ENCODE measurements around the gene PHRF1. TPM values are rescaled to one million over a fixed set of nuclear protein-coding genes. Genes with fewer than 3 reads are reported as not detected.

The PHRF1 gene
- total and polyA plus RNA-seq, 9 of the 15 experiments (the other 6 are each of a cell fraction or from before 2014, with no cell fraction given), result 0.07 to 37.2 (median 7.7) TPM

DNA sequence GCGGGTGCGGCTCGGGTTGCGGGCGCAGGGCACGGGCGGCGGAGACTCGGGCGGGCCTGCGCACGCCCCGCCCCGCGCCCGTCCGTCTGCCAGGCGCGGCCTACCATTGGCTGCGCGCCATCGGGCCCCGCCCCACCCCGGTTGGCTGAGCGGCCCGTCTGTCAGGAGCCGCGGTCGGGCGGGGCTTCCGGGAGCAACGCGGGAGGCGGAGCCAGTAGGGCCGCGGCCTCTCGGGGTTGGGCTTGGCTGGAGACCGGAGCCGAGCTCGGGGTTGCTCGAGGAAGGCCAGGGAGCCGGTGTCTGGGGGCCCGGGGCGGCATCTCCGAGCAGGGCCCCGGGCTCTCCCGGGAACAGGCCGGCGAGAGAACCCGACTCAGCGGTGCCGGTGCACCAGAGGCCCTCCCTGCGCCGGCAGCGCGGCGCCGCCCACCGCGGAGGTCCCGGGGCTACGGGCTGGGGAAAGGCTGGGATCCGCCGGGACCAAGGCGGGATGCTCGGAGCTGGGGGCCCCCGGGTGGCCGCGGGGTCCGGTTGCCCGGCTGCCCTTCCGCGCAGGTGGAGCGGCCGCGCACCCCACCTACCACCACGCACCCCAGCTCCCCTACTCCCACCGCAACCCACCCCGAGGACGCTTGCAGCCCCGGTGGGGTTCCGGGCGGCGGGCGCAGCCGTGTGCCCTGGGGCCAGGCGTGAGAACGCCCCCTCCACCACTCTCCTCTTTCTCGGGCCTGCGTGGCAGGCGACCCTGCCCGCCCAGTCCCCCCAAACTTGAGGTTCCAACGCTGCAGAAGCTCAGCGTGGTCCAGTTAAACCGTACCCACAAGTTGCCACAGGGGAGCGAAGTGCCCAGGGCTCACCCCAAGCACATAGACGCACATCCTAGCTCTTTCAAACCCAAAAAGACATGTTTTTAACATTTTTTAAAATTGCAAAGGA, 40.5 kb upstream of the PHRF1 start, which contains the start of gene HRAS (continued):
- TF ChIP-seq GATAD2B (IDR thresholded peaks at IDR 0.05; ENCODE audit: borderline replicate concordance) (no peak; the same call in 1 of the 2 replicates), CTCFL (IDR thresholded peaks at IDR 0.05; ENCODE audit: borderline replicate concordance, insufficient read depth, low read depth, low read length, poor library complexity, severe bottlenecking) (no peak), HDAC1 (IDR thresholded peaks at IDR 0.05) (peak in 1 of 2 experiments; percentile 49; a peak in 1 of 4 replicates), WHSC1 (IDR thresholded peaks at IDR 0.05; ENCODE audit: low read length) (no peak), GABPB1 (CRISPR knock-in tag; IDR thresholded peaks at IDR 0.05) (peak; percentile 93), RBM17 (IDR thresholded peaks at IDR 0.05; ENCODE audit: borderline replicate concordance, low read depth, low read length) (no peak), E2F4 (CRISPR knock-in tag; IDR thresholded peaks at IDR 0.05; ENCODE audit: low read depth) (no peak), FOXO4 (CRISPR knock-in tag; IDR thresholded peaks at IDR 0.05) (no peak), MCM2 (IDR thresholded peaks at IDR 0.05; ENCODE audit: low read depth) (no peak), SMARCB1 (IDR thresholded peaks at IDR 0.05; ENCODE audit: insufficient read length, low read depth) (no peak), KDM4B (IDR thresholded peaks at IDR 0.05; ENCODE audit: borderline replicate concordance in 2 of 2, low read depth in 1 of 2) (no peak), ZNF699 (CRISPR knock-in tag; IDR thresholded peaks at IDR 0.05; ENCODE audit: insufficient replicate concordance) (no peak)
- TF ChIP-seq, protein P1, sequence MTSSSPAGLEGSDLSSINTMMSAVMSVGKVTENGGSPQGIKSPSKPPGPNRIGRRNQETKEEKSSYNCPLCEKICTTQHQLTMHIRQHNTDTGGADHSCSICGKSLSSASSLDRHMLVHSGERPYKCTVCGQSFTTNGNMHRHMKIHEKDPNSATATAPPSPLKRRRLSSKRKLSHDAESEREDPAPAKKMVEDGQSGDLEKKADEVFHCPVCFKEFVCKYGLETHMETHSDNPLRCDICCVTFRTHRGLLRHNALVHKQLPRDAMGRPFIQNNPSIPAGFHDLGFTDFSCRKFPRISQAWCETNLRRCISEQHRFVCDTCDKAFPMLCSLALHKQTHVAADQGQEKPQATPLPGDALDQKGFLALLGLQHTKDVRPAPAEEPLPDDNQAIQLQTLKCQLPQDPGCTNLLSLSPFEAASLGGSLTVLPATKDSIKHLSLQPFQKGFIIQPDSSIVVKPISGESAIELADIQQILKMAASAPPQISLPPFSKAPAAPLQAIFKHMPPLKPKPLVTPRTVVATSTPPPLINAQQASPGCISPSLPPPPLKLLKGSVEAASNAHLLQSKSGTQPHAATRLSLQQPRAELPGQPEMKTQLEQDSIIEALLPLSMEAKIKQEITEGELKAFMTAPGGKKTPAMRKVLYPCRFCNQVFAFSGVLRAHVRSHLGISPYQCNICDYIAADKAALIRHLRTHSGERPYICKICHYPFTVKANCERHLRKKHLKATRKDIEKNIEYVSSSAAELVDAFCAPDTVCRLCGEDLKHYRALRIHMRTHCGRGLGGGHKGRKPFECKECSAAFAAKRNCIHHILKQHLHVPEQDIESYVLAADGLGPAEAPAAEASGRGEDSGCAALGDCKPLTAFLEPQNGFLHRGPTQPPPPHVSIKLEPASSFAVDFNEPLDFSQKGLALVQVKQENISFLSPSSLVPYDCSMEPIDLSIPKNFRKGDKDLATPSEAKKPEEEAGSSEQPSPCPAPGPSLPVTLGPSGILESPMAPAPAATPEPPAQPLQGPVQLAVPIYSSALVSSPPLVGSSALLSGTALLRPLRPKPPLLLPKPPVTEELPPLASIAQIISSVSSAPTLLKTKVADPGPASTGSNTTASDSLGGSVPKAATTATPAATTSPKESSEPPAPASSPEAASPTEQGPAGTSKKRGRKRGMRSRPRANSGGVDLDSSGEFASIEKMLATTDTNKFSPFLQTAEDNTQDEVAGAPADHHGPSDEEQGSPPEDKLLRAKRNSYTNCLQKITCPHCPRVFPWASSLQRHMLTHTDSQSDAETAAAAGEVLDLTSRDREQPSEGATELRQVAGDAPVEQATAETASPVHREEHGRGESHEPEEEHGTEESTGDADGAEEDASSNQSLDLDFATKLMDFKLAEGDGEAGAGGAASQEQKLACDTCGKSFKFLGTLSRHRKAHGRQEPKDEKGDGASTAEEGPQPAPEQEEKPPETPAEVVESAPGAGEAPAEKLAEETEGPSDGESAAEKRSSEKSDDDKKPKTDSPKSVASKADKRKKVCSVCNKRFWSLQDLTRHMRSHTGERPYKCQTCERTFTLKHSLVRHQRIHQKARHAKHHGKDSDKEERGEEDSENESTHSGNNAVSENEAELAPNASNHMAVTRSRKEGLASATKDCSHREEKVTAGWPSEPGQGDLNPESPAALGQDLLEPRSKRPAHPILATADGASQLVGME (CRISPR knock-in tag; IDR thresholded peaks at IDR 0.05), result peak; percentile 43; the same call in 1 of the 2 replicates

All from K562 (cell line).